Measurements from ENCODE around the gene WASHC2C.
"Not testable (repeated sequence)": the region's sequence is repeated elsewhere in the genome, so short reads cannot be mapped to it uniquely, and the experiment has no call there.

Gene WASHC2C

DNA sequence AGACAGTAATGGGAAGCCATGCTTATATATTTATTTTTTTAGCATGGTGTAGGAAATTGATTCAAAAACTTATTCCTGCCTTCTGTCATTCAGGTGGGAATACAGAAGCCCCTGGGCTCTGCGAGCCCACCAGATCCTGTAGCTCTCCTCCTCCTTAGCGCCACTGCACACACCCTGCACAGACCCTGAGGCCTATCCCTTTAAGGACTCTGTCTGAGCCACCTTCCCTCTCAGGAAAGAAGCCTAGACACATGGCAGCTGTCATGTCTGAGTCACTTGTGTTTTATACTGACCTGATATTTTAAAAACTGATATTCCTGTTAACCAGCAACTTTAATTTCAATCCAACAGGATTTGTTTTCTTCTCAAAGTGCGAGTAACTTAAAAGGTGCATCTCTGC, 36.0 kb downstream of the WASHC2C start:
- DNase-seq: not testable (repeated sequence)

DNA sequence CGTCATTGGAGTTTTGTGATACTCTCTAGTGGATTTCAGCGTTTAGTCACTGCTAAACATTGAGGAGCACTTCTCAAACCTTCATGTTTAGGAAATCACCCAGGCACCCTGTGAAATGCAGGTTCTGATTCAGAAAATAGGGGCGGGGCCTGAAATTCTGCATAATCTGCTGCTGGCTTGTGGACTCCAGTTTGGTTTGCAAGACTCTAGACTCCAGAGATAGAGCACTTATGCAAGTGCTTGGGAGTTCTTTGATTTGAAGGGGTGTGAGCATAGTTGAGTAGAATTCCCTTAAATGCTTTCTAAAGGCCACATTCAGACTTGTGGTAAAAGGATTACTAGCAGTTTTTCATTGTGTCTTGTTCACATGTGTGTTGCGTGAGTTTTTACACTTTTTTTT, 41.3 kb downstream of the WASHC2C start:
- DNase-seq: not testable (repeated sequence)

DNA sequence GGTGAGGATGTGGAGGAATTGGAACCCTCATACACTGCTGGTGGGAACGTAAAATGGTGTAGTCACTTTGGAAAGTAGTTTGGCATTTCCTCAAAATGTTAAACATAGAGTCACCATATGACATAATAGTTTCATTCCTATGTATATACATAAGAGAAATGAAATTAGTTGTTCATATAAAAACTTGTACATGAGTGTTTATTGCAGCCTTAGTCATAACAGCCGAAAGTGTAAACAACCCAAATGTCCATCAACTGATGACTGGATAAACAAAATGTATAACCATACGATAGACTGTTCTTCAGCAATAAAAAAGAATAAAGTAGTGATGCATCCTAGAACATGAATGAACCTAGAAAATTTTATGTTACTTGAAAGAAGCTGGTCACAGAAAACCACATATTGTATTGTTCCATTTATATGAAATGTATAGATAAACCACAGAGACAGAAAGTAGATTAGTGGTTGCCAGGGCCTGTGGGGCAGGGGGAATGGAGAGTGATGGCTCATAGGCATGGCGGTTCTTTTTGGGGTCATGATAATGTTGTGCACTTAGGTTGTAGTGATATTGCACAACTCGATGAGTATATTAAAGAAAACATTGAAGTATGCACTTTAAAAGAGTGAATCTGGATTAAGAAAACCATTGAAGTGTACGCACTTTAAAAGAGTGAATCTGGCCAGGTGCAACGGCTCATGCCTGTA, 44.8 kb downstream of the WASHC2C start:
- DNase-seq: not testable (repeated sequence)

DNA sequence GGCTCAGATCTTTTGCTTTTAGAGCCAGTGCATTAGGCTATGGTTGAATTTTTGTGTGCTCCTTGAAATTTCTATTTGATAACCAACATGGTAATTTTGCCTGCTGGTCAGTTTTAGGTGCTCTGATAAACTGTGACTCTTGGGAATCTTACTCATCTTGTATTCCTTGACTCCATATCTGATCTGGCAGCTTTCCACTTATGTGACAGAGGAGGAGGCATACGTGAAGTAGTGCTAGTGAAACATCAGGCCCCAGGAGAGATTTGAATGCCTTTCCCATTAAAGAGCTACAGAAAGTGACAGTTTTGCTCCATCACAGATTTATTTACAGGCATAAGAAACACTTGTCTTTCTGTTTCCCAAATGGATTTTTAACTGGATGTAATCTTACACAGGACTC, 59.2 kb downstream of the WASHC2C start:
- not testable (repeated sequence) for DNase-seq

DNA sequence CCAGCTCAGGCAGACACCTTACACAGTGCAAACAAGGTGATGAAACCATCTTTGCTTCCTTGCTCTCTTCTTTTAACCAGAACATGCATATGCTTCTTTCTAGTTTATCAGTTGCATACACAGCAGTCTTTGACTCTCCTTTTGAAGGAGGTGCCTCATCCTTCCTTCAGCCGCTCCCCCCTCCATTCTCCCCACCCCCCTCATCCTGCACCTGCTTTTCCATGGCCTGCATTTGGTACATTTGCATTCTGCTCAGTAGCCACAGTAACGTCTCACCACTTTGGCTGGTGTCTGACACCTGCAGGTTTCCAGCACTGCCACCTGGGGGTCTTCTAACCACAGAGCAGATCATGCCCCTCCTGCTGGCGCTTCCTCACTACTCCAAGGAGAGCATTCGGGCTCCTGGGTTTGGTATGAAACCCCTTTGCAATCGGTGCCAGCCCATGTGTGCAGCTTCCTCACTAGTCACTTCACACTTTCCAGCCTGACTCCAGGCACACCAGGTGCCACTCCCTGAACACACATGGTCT, 60.2 kb downstream of the WASHC2C start:
- DNase-seq: not testable (repeated sequence)

DNA sequence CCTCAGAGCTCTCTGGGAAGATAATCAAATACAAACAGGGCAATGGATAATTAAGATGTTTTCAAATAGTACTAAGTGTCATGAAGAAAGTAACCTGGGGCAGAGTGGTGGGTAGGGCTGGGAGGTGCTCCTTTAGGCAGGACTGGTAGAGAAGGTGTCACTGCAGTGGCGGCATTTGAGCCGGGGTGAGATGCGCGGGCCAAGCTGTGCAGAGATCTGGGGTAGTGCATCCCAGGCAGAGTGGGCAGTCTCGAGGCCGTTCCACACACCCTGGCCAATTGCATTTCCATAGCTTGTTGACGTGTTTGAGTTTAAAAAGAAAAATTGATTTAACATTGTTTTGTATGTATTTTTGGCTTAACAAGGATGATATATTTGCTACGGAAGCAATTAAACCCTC, 62.9 kb downstream of the WASHC2C start:
- not testable (repeated sequence) for DNase-seq

DNA sequence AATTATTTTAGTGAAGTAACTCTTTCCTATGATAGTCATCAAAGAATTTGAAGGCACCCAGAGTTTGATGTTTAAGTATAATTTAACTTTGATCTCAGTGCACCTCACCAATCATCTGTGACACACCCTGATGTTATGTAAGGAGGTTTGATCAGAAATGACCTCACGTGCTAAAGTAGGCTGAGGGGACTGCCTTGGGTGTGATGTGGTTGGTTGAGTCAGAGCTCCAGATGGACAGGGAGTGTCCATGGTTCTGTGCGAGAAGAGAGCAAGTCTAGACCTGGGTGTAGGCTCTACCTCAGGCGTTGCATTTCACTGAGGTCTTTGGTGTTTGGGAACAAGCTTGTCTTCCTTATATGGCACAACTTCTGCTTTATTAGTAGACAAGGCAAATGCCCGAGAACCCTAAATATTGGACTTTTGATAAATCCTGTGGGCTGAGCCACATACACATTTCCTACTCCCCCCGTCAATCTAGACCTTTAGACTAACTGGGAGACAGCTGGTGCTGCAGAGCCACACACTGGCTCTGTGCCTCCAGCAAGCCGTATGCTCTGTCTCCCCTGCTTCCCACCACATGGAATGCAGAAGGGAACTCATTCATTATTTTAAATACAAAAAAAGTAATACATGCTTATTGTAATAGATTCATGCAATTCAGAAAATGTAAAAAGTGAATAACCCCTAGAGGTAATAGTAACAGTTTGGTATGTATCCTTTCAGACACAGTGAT, 63.8 kb downstream of the WASHC2C start:
- not testable (repeated sequence) for DNase-seq

DNA sequence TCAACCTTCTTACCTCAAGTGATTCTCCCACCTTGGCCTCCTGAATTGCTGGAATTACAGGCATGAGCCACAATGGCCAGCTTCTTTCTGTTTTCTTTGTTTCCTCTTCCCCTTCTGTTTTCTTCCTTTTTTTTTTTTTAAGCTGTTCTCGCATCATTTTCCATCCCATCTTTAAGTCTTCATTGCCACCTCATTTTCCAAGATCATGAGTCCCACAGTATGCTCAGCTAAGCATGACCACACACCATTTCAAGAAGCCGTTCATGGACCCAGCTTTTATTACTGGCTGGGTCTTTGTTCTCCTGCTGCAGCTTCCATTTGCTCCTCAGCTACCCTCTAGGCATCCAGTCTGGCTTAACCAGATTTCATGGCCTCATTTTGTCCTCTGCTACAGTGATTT, 67.7 kb downstream of the WASHC2C start:
- DNase-seq: not testable (repeated sequence)

DNA sequence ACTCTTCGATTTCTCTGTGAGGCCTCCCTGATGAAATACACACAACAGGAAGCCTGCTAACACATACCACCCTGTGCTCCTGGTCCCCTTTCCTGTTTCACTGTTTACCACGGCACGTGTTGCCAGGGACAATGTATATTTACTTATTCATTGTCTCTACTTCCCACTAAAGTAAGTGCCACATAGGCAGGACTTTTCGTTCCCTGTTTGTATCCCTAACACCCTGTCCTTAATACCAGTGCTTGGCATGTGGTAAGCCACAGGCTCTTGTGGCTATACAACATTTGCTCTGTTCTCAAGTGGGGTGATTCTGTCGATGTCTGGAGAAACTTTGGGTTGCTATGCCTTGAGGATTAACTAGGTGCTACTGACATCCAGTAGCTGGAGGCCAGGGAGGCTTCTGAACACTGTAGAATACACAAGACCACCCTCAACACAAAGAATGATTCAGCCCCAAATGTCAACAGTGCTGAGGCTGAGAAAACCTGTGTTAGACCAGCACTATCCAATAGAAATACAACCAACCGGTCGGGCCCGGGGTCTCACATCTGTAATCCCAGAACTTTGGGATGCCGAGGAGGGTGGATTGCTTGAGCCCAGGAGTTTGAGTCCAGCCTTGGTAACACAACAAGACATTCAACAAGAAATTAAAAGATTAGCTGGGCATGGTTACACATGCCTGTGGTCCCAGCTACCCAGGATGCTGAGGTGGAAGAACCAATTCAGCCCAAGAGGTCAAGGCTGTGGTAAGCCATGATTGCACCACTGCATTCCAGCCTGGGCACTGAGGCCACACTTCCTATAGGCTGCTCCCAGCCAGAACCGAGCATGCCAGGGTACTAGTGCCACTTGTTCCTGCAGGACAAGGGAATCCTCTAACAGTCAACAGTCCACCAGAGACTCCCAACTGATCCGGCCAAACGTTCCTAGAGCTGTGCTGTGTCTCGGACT, 76.3 kb downstream of the WASHC2C start:
- DNase-seq: peak; percentile 7

DNA sequence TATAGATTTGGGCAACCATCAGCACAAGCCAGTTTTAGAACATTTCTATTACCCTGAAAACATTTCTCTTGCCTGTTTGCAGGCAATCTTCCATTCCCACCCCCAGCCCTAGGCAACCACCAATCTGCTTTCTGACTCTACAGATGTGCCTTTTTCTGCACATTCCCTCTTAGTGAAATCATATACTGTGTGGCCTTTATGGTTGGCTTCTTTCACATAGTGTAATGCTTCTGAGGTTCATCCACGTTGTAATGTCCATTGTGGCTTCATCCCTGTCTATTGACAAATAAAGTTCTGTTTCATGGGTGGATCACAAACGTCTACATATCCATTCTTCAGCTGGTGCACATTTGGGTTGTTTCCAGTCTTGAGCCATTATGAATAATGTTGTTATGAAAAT, 77.9 kb downstream of the WASHC2C start:
- DNase-seq: not testable (repeated sequence)

DNA sequence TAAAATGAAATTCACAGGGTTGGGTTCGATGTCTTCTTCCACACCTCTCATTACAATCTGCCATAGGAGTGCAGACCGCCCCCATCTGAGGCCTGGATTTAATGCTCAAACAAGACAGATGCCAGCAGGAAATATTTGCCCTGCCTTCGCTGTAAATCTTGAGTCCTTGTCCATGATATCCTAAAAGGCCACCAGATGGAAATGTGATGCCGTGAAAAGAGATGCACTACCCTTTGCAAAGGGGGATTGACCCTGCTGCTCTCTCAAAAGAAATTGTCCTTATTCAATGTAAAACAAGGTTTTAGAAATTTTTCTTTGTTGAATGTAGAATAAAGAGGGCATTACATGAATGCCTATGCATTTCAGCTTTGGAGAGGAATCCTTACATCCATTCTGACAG, 82.8 kb downstream of the WASHC2C start:
- peak; percentile 7 for DNase-seq

DNA sequence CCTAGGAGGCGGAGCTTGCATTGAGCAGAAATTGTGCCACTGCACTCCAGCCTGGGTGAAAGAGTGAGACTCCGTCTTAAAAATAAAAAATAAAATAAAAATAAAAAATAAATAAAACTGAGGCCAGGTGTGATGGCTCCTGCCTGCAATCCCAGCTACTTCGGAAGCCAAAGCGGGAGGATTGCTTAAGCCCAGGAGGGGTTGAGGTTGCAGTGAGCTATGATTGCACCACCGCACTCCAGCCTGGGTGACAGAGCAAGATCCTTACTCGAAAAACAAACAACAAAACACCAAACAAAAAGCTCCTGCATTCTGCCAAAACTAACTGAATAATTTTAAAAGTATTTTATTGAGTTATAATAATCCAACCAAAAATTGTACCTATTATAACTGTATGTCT, 84.0 kb downstream of the WASHC2C start:
- no peak for DNase-seq

DNA sequence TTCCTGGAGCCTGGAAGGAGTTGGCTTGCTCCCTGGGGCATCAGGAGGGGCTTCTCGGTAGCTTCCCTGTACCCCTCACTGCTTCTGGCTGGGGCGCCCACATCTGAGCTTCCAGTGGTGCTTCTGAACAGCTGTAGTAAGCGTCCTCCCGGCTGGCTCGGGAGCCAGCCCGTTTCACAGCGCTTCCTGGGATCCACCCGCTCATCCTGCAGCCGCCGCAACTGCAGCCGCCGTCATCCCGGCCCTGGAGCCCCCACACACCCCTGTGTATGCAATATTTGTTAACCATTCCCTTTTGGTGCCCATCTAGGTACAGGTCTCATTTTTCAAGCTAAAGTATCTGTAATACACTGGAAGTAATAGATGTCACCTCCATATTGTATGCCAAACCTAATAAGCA, 85.9 kb downstream of the WASHC2C start:
- DNase-seq: not testable (repeated sequence)

DNA sequence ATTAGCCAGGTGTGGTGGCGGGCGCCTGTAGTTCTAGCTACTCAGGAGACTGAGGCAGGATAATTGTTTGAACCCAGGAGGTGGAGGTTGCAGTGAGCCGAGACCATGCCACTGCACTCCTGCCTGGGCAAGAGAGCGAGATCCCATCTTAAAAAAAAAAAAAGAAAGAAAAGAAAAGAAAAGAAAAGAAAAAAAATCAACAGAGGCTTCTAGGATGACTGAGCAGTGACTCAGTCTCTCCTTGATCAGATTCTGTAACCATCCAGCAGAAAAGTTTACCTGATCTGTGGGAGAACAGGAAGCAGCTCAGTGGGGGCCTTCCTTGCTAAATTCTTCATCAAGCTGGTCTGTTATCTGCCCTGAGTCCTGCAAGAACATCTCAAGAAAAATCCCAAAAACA, 87.1 kb downstream of the WASHC2C start:
- not testable (repeated sequence) for DNase-seq

DNA sequence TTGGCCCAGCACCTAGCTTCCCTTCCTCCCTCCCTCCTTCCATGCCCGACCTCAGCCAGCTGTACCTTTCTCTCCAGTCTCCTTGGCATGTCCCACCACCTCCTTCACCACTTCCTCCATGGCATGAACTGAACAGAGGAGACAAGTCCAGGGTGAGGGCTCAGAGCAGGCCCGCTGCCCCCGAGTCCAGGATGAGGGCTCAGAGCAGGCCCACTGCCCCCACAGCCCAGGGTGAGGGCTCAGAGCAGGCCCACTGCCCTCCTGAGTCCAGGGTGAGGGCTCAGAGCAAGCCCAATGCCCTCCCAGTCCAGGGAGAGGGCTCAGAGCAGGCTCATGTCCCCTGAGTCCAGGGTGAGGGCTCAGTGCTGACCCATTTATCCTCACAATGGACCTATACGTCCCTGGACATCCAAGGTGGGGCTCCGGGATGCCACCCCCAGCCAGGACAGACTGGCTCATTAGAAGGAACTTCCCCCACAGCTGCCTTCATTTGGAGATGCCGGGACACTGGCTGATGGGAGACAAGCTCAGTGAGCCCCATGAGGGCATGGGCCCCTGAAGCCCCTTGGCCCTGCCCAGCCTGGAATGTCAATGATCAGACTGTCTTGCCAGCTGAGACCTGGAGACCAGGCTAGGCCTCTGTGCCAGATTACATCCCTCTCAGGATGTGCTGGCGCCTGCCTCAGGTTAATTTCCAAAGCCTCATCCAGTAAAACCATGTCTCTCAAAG, 90.2 kb downstream of the WASHC2C start:
- DNase-seq: no peak

DNA sequence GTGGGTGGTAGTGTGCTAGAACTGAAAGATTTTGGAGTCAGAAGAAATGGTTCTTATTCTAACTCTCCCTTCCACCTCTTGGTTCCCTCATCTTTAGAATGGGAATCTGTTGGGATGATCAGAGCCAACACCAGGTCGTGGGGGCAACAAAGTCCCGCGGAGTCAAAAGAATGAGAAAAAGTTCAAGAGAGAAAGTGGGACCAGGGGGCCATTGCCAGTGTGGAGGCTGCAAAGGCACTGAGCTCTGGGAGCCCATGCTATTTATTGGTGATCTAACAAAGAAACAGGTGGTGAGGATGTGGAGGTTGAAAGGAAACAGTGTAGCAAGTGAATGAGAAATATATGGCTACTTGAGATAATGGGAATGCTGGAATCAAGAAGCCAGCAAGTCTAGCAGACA, 90.8 kb downstream of the WASHC2C start:
- DNase-seq: no peak

DNA sequence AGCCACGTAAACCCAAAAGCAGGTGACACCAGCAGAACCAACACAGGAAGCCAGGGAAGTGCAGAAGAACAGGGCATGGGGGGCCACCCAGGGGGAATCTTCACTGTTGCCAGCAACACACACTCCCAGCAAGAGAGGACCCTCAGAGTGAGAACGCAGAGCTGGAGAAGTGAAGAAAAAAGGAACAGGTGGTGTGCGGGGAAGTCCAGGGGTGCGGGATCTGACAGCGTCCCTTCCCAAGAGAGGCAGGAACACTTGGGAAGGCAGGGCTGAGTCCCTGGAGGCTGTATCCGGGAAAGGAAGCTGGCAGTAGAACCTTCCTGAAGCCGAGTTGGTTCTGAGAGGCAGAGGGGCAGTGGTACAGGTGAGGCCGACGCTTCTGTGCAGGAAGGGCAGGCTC, 92.5 kb downstream of the WASHC2C start:
- DNase-seq: no peak

DNA sequence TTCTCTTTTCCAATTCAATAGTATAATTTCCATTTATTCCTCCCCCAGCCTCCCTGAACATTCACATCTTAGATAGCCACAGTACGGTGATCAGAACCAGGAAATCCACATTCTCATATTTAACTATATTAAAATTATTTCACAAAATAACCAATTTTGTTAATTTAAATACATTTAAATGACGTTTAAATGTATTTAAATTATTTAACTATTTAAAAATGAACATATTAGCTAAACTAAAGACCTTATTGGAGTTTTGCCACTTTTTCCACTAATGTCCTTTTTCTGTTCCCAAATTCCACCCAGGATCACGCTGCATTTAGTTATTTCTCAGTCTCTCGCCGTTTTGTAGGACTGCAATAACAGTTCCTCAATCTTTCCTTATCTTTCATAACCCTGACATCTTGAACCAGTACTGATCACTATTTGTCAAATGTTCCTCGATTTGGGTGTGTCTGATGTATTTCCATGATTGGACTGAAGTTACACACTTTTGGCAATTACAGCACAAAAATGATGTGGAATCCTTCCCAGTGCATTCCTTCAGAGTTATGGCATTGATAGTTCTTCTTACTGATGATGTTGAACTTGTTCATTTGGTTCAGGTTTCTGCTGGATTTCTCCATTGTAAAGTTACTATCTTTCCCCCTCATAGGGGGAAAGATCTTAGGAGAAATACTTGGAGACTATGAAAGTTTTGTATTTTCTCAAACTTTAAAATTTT, 93.2 kb downstream of the WASHC2C start:
- not testable (repeated sequence) for DNase-seq

DNA sequence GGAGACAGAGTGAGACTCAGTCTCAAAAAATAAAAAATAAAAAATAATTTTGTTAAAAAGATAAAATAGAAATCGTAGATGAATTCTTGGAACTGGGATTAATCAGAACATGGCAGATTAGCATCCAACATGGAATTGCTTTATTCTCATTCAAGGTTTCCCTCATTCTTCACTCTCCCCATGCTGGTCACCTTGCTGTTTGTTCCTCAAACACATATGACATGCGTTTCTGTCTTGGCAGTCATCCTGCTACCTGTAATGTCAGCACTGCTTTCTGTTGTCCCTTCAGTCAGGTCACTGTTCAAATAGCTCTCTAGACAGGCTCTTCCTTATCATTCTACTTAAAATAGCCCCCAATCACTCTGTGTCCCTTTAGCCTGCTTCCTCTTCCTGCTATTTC, 95.9 kb downstream of the WASHC2C start:
- not testable (repeated sequence) for DNase-seq

All from suppressor macrophage treated with lipopolysaccharide for 4 hours (primary cell).